Sigmoid colon (tissue), 7 donors: ENCODE measurements around the gene GNAS. TPM values are rescaled to one million over a fixed set of nuclear protein-coding genes. Genes with fewer than 3 reads are reported as not detected.
A peak's percentile ranks its signal among the peaks of the same experiment; 100 is the strongest.

Source experiments
- DNase-seq: peaks from one replicate; pipeline ENCODE4 v3.0.0-alpha.2; 2019
- H3K27ac ChIP-seq, 4 donors: fragments of 200-600 bp; sonication (generic); one replicate each; pipeline ENCODE4 v1.5.1; 2016 to 2019; ENCODE audit warnings: mild to moderate bottlenecking in 1 of 4
- H3K27me3 ChIP-seq, 3 donors: fragments of 200-600 bp; sonication (generic); one replicate each; pipeline ENCODE4 v1.5.1; 2019; ENCODE audit warnings: mild to moderate bottlenecking in 1 of 3
- H3K36me3 ChIP-seq, 4 donors: fragments of 200-600 bp; sonication (generic); one replicate each; pipeline ENCODE4 v1.5.1; 2016 to 2019
- H3K4me1 ChIP-seq, 4 donors: fragments of 200-600 bp; sonication (generic); one replicate each; pipeline ENCODE4 v1.5.1; 2017 to 2019
- H3K4me3 ChIP-seq, 4 donors: fragments of 200-600 bp; sonication (generic); one replicate each; pipeline ENCODE4 v1.5.1; 2017 to 2019; ENCODE audit warnings: mild to moderate bottlenecking in 2 of 4, moderate library complexity in 1 of 4
- H3K9me3 ChIP-seq, 4 donors: fragments of 200-600 bp in 3 of 4; sonication (generic) in 3 of 4; one replicate each; pipeline versions ENCODE4 v1.5.1 to v1.6.1; 2013 to 2019
- CTCF ChIP-seq, 4 experiments: fragments of 450-650 bp in 3 of 4; fragments of 200-600 bp in 1 of 4; IDR thresholded peaks; one replicate each; pipeline ENCODE4 v1.5.1; 2016 to 2019; ENCODE audit warnings: antibody characterized with exemption in 4 of 4, mild to moderate bottlenecking in 3 of 4, moderate library complexity in 2 of 4
- EP300 ChIP-seq, 4 donors: sonication (generic); formaldehyde crosslinking; IDR thresholded peaks; one replicate each; pipeline ENCODE4 v1.6.1; 2017; ENCODE audit warnings: antibody characterized with exemption in 4 of 4
- POLR2A ChIP-seq, 2 donors: fragments of 450-650 bp; IDR thresholded peaks; one replicate each; pipeline ENCODE4 v1.6.1; 2016; ENCODE audit warnings: antibody characterized with exemption in 2 of 2, mild to moderate bottlenecking in 2 of 2, moderate library complexity in 2 of 2
- POLR2AphosphoS5 ChIP-seq, 4 donors: sonication (generic); formaldehyde crosslinking; IDR thresholded peaks; one replicate each; pipeline ENCODE4 v1.6.1; 2017; ENCODE audit warnings: antibody characterized with exemption in 4 of 4
- WGBS, 2 donors: extraction: QIAGEN DNeasy Blood & Tissue Kit; methylation state at CpG; one replicate each; pipeline ENCODE4 v1.1.7; 2013; 5-methylcytosine and 5-hydroxymethylcytosine counted together
- intact Hi-C: fragments of 100-400 bp; cut with DNase I; formaldehyde crosslinking; loops from one replicate; pipeline ENCODE4 v1.15.1; 2023
- polyA plus RNA-seq, 3 donors: library from polyadenylated mRNA; stranded (reverse); fragments of 200-250 nt; gene quantifications; one replicate each; pipeline ENCODE4 v1.2.3, GENCODE V29; 2013
- total RNA-seq, 4 donors: library from RNA; depleted of rRNA; stranded (reverse); fragments of >200 nt; gene quantifications; one replicate each; pipeline ENCODE4 v1.1.0, GENCODE V29; 2016
- donor health status: healthy with polysubstance abuse.
- donor health status: Bipolar disorder and iron deficiency.
- donor health status: healthy.

Gene GNAS
- total and polyA plus RNA-seq, 7 donors = 449 to 808 (median 535) TPM

- Histone ChIP-seq H3K9me3 (no peaks in the 10 kb centered on the region), H3K27me3 (no peaks in the 10 kb centered on the region), H3K4me1 (no peaks in the 10 kb centered on the region), H3K27ac (no peak overlapping the region), H3K36me3 (no peaks in the 10 kb centered on the region), H3K4me3 (no peak overlapping the region)
- TF ChIP-seq EP300 (IDR thresholded peaks at IDR 0.05) = no peak
- TF ChIP-seq CTCF (IDR thresholded peaks at IDR 0.05) = no peak
- no peak for TF ChIP-seq POLR2AphosphoS5 (IDR thresholded peaks at IDR 0.05)
- TF ChIP-seq POLR2A (IDR thresholded peaks at IDR 0.05) = no peak
- DNase-seq = no peak
- WGBS, 2 donors = 80 to 88% methylated on average over 7 of the region's 7 CpGs
- intact Hi-C loops = loop anchor here (1.0 to 10.0 kb wide), 5 partner anchors 213 to 585 kb away; partner anchors contain the start of gene STX16
Observed at GRCh38 chr20:58869662-58870227, 17.2 kb downstream of the GNAS start.

GRCh38 chr20:58870293-58871014 lies 17.9 kb downstream of the GNAS start:
- Histone ChIP-seq H3K9me3 (no peaks in the 10 kb centered on the region), H3K4me1 (no peaks in the 10 kb centered on the region), H3K27me3 (no peaks in the 10 kb centered on the region), H3K4me3 (no peak overlapping the region), H3K27ac (no peak overlapping the region), H3K36me3 (no peaks in the 10 kb centered on the region)
- peak; percentile 84 for DNase-seq
- WGBS, 2 donors = 44 to 48% methylated on average over 7 of the region's 7 CpGs
- intact Hi-C loops = loop anchor here (1.0 to 5.0 kb wide), 4 partner anchors 212 to 584 kb away; no protein-coding TSS in a partner anchor
- TF ChIP-seq POLR2A (IDR thresholded peaks at IDR 0.05) (no peak), POLR2AphosphoS5 (IDR thresholded peaks at IDR 0.05) (peak in 1 of 4 donors; percentile 8), CTCF (IDR thresholded peaks at IDR 0.05) (peak; percentile 71 to 88 (median 83))

- DNase-seq = no peak
- Histone ChIP-seq H3K4me1 (no peaks in the 10 kb centered on the region), H3K27me3 (no peaks in the 10 kb centered on the region), H3K9me3 (no peaks in the 10 kb centered on the region), H3K27ac (no peak overlapping the region), H3K36me3 (no peaks in the 10 kb centered on the region), H3K4me3 (no peak overlapping the region)
- intact Hi-C loops = loop anchor here (2.0 to 5.0 kb wide), 3 partner anchors 211 to 583 kb away; no protein-coding TSS in a partner anchor
- no peak for TF ChIP-seq POLR2AphosphoS5 (IDR thresholded peaks at IDR 0.05)
- TF ChIP-seq EP300 (IDR thresholded peaks at IDR 0.05) = no peak
- no peak for TF ChIP-seq POLR2A (IDR thresholded peaks at IDR 0.05)
- TF ChIP-seq CTCF (IDR thresholded peaks at IDR 0.05) = no peak
- WGBS, 2 donors = 68 to 83% methylated on average over 8 of the region's 8 CpGs
Observed at GRCh38 chr20:58871533-58872102, 19.1 kb downstream of the GNAS start.

GRCh38 chr20:58874469-58874868 lies 22.0 kb downstream of the GNAS start:
- Histone ChIP-seq H3K4me1 (no peaks in the 10 kb centered on the region), H3K4me3 (no peak overlapping the region), H3K36me3 (no peaks in the 10 kb centered on the region), H3K27ac (no peak overlapping the region), H3K27me3 (no peaks in the 10 kb centered on the region), H3K9me3 (no peaks in the 10 kb centered on the region)
- WGBS, 2 donors = 92 to 97% methylated on average over 1 of the region's 1 CpG
- intact Hi-C loops = loop anchor here (5.0 kb wide), 1 partner anchor 208 kb away; no protein-coding TSS in a partner anchor
- DNase-seq = no peak
- TF ChIP-seq POLR2A (IDR thresholded peaks at IDR 0.05) (no peak), CTCF (IDR thresholded peaks at IDR 0.05) (no peak), POLR2AphosphoS5 (IDR thresholded peaks at IDR 0.05) (no peak), EP300 (IDR thresholded peaks at IDR 0.05) (no peak)
